OCI-LY1 (cell line): ENCODE data around the gene SF1.

Experiments used
- H2AFZ ChIP-seq: fragments of 200-600 bp; sonication (generic), shearing (Covaris generic); 2 replicates; pipeline ENCODE4 v1.6.0; 2014; ENCODE audit warnings: antibody characterized with exemption, mild to moderate bottlenecking, low read length
- H3F3A ChIP-seq: fragments of 200-600 bp; sonication (generic), shearing (Covaris generic); 2 replicates; pipeline ENCODE4 v1.6.0; 2014; ENCODE audit warnings: mild to moderate bottlenecking, antibody characterized with exemption, low read length, moderate library complexity; ENCODE audit not compliant: insufficient read depth
- H3K27ac ChIP-seq: fragments of 200-600 bp; sonication (generic); 2 replicates; pipeline ENCODE4 v1.5.1; 2014; ENCODE audit warnings: low read length, mixed run types, mild to moderate bottlenecking, low read depth; ENCODE audit not compliant: poor library complexity, severe bottlenecking
- H3K27me3 ChIP-seq: fragments of 200-600 bp; sonication (generic); 2 replicates; pipeline ENCODE4 v1.6.0; 2014; ENCODE audit warnings: antibody characterized with exemption, mild to moderate bottlenecking, low read length, moderate library complexity; ENCODE audit not compliant: insufficient read depth
- H3K36me3 ChIP-seq: fragments of 200-600 bp; sonication (generic); 2 replicates; pipeline ENCODE4 v1.6.1; 2014; ENCODE audit warnings: mild to moderate bottlenecking, antibody characterized with exemption, low read length, moderate library complexity, mixed read lengths; ENCODE audit not compliant: insufficient read depth
- H3K4me1 ChIP-seq: fragments of 200-600 bp; sonication (generic); 2 replicates; pipeline ENCODE4 v1.5.1; 2014; ENCODE audit warnings: mild to moderate bottlenecking, low read length, moderate library complexity; ENCODE audit not compliant: insufficient read depth, severe bottlenecking
- H3K4me2 ChIP-seq: fragments of 200-600 bp; sonication (generic), shearing (Covaris generic); 2 replicates; pipeline ENCODE4 v1.6.1; 2014; ENCODE audit warnings: low read length
- H3K4me3 ChIP-seq: fragments of 200-600 bp; sonication (generic); 2 replicates; pipeline ENCODE4 v1.5.1; 2014; ENCODE audit warnings: low read length, low read depth, mild to moderate bottlenecking, mixed read lengths; ENCODE audit not compliant: poor library complexity, severe bottlenecking
- H3K79me2 ChIP-seq: fragments of 200-600 bp; shearing (Covaris generic); 2 replicates; pipeline ENCODE4 v1.6.1; 2016; ENCODE audit warnings: mixed run types, low read length, mixed read lengths; ENCODE audit not compliant: insufficient read depth
- H3K9ac ChIP-seq: fragments of 200-600 bp; sonication (generic), shearing (Covaris generic); 2 replicates; pipeline ENCODE4 v1.6.1; 2014; ENCODE audit warnings: mild to moderate bottlenecking, low read length, mixed read lengths
- H3K9me2 ChIP-seq: fragments of 200-600 bp; sonication (generic), shearing (Covaris generic); 2 replicates; pipeline ENCODE4 v1.6.1; 2014; ENCODE audit warnings: low read depth, mild to moderate bottlenecking, low read length, mixed read lengths
- H3K9me3 ChIP-seq: fragments of 200-600 bp; shearing (Covaris generic); 2 replicates; pipeline ENCODE4 v1.6.1; 2014; ENCODE audit warnings: low read length, mixed read lengths
- H4K20me1 ChIP-seq: fragments of 200-600 bp; sonication (generic), shearing (Covaris generic); 2 replicates; pipeline ENCODE4 v1.6.0; 2016; ENCODE audit warnings: mild to moderate bottlenecking, low read length; ENCODE audit not compliant: insufficient read depth
- CTCF ChIP-seq: fragments of 200-600 bp; sonication (generic), shearing (Covaris generic); IDR thresholded peaks from 2 replicates; pipeline ENCODE4 v1.5.1; 2017; ENCODE audit warnings: mild to moderate bottlenecking, antibody characterized with exemption, low read length, moderate library complexity, mixed read lengths
- EZH2 ChIP-seq: fragments of 200-600 bp; sonication (generic), shearing (Covaris generic); IDR thresholded peaks from 2 replicates; pipeline ENCODE4 v1.8.0; 2017; ENCODE audit warnings: borderline replicate concordance, mixed run types, mild to moderate bottlenecking, antibody characterized with exemption, low read length, moderate library complexity, mixed read lengths

SF1 gene

GRCh38 chr11:64745521-64746328, 32.6 kb downstream of the SF1 start:
- H3K79me2 ChIP-seq: no peaks in the 10 kb centered on the region
- peak overlapping the region; percentile 75 for H3K27ac ChIP-seq
- no peak overlapping the region for H2AFZ ChIP-seq
- H4K20me1 ChIP-seq: no peaks in the 10 kb centered on the region
- H3F3A ChIP-seq: no peaks in the 10 kb centered on the region
- H3K9me3 ChIP-seq: no peaks in the 10 kb centered on the region
- H3K4me3 ChIP-seq: peak overlapping the region; percentile 60
- H3K36me3 ChIP-seq: no peaks in the 10 kb centered on the region
- H3K27me3 ChIP-seq: no peaks in the 10 kb centered on the region; the same call in 1 of the 2 replicates
- H3K9me2 ChIP-seq: no peaks in the 10 kb centered on the region
- peak overlapping the region; percentile 64 for H3K9ac ChIP-seq
- peaks cover 35% of the 10 kb centered on the region for H3K4me1 ChIP-seq
- TF ChIP-seq CTCF (no peak), EZH2 (no peak)
- peak overlapping the region; percentile 86 for H3K4me2 ChIP-seq

DNA sequence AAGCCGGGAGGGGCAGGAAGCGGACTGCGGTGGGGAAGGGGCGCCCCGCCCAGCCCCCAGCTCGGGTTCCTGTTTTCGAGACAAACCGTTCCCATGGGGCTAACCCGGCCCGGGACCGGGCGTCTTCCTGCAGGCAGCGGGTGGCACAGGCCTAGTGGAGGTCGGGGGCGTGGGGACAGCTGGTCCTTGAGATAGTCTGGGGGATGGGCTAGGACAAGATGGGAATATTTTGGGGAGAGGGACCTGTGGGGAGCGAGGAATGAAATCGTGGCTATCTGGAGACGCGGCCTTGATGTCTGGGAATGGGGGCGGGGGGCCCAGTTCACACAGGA, 33.2 kb downstream of the SF1 start:
- peak overlapping the region; percentile 60 for H3K4me3 ChIP-seq
- TF ChIP-seq CTCF (no peak), EZH2 (no peak)

DNA sequence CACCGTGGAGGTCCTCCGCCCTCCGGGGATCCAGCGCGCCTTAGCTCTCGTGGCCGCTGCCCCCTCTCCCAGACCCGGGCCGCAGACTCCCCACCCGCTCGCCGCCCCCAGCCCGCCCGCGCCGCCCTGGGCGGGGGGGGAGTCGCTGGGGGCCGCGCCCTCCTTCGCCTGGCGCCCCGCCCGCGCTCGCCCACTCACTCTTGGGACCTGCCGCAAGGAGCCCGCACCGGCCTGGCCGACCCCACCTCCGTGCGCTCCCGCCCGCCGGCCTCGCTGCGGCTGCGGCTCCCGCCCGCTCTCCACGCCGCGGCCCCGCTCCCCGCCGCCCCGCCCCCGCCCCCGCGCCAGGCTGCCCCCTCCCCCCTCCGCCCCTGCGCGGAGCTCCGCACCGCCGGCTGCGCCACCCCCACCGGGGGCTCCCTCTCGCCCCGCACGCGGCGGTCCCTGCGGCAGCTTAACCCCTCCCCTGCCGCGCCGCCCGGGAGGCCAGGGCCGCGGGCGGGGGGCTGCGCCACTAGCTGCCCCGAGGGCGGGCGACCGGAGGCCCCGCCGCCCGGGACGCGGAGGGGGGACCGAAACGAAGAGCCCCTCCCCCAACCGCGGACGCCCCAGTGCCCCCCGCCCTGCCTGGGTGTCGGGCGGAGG, 33.7 kb downstream of the SF1 start:
- no peak overlapping the region for H2AFZ ChIP-seq
- no peaks in the 10 kb centered on the region for H3F3A ChIP-seq
- H3K9me2 ChIP-seq: no peaks in the 10 kb centered on the region
- H3K4me3 ChIP-seq: peak overlapping the region; percentile 60
- TF ChIP-seq EZH2 (no peak), CTCF (no peak)
- no peaks in the 10 kb centered on the region for H3K79me2 ChIP-seq
- H3K36me3 ChIP-seq: no peaks in the 10 kb centered on the region
- peak overlapping the region; percentile 77 for H3K27ac ChIP-seq
- H3K4me2 ChIP-seq: peak overlapping the region; percentile 98
- H3K4me1 ChIP-seq: peaks cover 35% of the 10 kb centered on the region
- H4K20me1 ChIP-seq: no peaks in the 10 kb centered on the region
- H3K27me3 ChIP-seq: no peaks in the 10 kb centered on the region; the same call in 1 of the 2 replicates
- H3K9me3 ChIP-seq: no peaks in the 10 kb centered on the region
- peak overlapping the region; percentile 78 for H3K9ac ChIP-seq

More for the DNA sequence above, 33.2 kb downstream of the SF1 start:
- peak overlapping the region; percentile 64 for H3K9ac ChIP-seq
- H3K36me3 ChIP-seq: no peaks in the 10 kb centered on the region
- H3K4me2 ChIP-seq: peak overlapping the region; percentile 86
- H3F3A ChIP-seq: no peaks in the 10 kb centered on the region
- H3K27me3 ChIP-seq: no peaks in the 10 kb centered on the region; the same call in 1 of the 2 replicates
- H3K9me2 ChIP-seq: no peaks in the 10 kb centered on the region
- H3K27ac ChIP-seq: peak overlapping the region; percentile 75
- H3K79me2 ChIP-seq: no peaks in the 10 kb centered on the region
- H3K4me1 ChIP-seq: peaks cover 35% of the 10 kb centered on the region
- no peak overlapping the region for H2AFZ ChIP-seq
- H4K20me1 ChIP-seq: no peaks in the 10 kb centered on the region
- H3K9me3 ChIP-seq: no peaks in the 10 kb centered on the region
